Left cardiac atrium (tissue), 4 donors: ENCODE data around the gene NPIPA7. TPM values are rescaled to one million over a fixed set of nuclear protein-coding genes. Genes with fewer than 3 reads are reported as not detected.
A peak's percentile ranks its signal among the peaks of the same experiment; 100 is the strongest.
"Not testable (repeated sequence)": the region's sequence is repeated elsewhere in the genome, so short reads cannot be mapped to it uniquely, and the experiment has no call there.

Source experiments
- ATAC-seq, 2 donors: fragments of 200-7000 bp; cut with Tn5 transposase; one replicate each; pipeline ENCODE4 v1.9.1; 2020; ENCODE audit warnings: mild to moderate bottlenecking in 2 of 2, moderate library complexity in 2 of 2
- DNase-seq: peaks from one replicate; pipeline ENCODE4 v3.0.0-alpha.2; 2020
- intact Hi-C, 2 donors: fragments of 100-400 bp; cut with DNase I; formaldehyde crosslinking; loops; one replicate each; pipeline versions ENCODE4 v1.14.1 to v1.15.1; 2022 to 2023
- long read RNA-seq: library from polyadenylated mRNA; unstranded; transcript quantifications from one replicate; pipeline ENCODE4 v2.0.0, GENCODE V29; 2021
- total RNA-seq, 2 donors: library from RNA; stranded (reverse); fragmentation: NEBNext Ultra II Directional; extraction: Animal tissue kit (Norgen Biotek cat#: 25700); gene quantifications; one replicate each; pipeline ENCODE4 v1.2.1, GENCODE V29; 2021
- donor health status: DM: no; HTN: yes; CAD: no.
- donor health status: DM: no; HTN: yes; CAD: no; lungs with severe emphysema.
- donor health status: DM: yes; HTN: yes; CAD: no.
- donor health status: Dilated cardiomyopathy.

Gene NPIPA7
- total RNA-seq, result 1 to 10 TPM; 2.7 to 3.7 TPM
- long read RNA-seq, result 0 reads

- intact Hi-C loops, ATAC-seq: not testable (repeated sequence)
Observed at GRCh38 chr16:16378840-16379239, at the start of gene NPIPA7. Gene NPIPA7 (plus strand): TSS chr16:16379140. CDS start chr16:16379245, 105 bp downstream.

GRCh38 chr16:16331466-16331865 is 47.5 kb upstream of the NPIPA7 start:
- intact Hi-C loops, ATAC-seq: not testable (repeated sequence)
- DNase-seq, result peak; percentile 13

More at GRCh38 chr16:16378840-16379239, at the start of gene NPIPA7:
- not testable (repeated sequence) for DNase-seq

GRCh38 chr16:16357556-16357955 is 21.4 kb upstream of the NPIPA7 start:
- intact Hi-C loops, ATAC-seq, DNase-seq: not testable (repeated sequence)

GRCh38 chr16:16358539-16359240 is 20.2 kb upstream of the NPIPA7 start:
- ATAC-seq, DNase-seq, intact Hi-C loops: not testable (repeated sequence)

GRCh38 chr16:16363595-16363994 is 15.3 kb upstream of the NPIPA7 start:
- peak; percentile 10 for DNase-seq
- intact Hi-C loops, ATAC-seq: not testable (repeated sequence)

GRCh38 chr16:16364100-16364499 is 14.8 kb upstream of the NPIPA7 start:
- DNase-seq, intact Hi-C loops: not testable (repeated sequence)
- peak in 1 of 2 donors; percentile 17 for ATAC-seq

GRCh38 chr16:16364701-16365100 is 14.2 kb upstream of the NPIPA7 start:
- peak; percentile 8 to 16 for ATAC-seq
- DNase-seq, intact Hi-C loops: not testable (repeated sequence)

- intact Hi-C loops, result not testable (repeated sequence)
- peak; percentile 9 for DNase-seq
- peak in 1 of 2 donors; percentile 11 for ATAC-seq
Observed at GRCh38 chr16:16365319-16365718, 13.6 kb upstream of the NPIPA7 start.

GRCh38 chr16:16365851-16366250 is 13.1 kb upstream of the NPIPA7 start:
- ATAC-seq, intact Hi-C loops, DNase-seq: not testable (repeated sequence)

GRCh38 chr16:16366552-16367284 is 12.2 kb upstream of the NPIPA7 start:
- DNase-seq (peak; percentile 20), ATAC-seq (peak in 1 of 2 donors; percentile 34)
- intact Hi-C loops, result not testable (repeated sequence)

- ATAC-seq, intact Hi-C loops, DNase-seq: not testable (repeated sequence)
Observed at GRCh38 chr16:16367285-16367628, 11.7 kb upstream of the NPIPA7 start.

- intact Hi-C loops, ATAC-seq: not testable (repeated sequence)
- DNase-seq, result peak; percentile 15
Observed at GRCh38 chr16:16369081-16369856, 9.7 kb upstream of the NPIPA7 start.

- not testable (repeated sequence) for ATAC-seq, DNase-seq
Observed at GRCh38 chr16:16371136-16371735, 7.7 kb upstream of the NPIPA7 start.

GRCh38 chr16:16374192-16374591 is 4.7 kb upstream of the NPIPA7 start:
- DNase-seq, ATAC-seq, intact Hi-C loops: not testable (repeated sequence)

More at GRCh38 chr16:16371136-16371735, 7.7 kb upstream of the NPIPA7 start:
- intact Hi-C loops, result not testable (repeated sequence)

GRCh38 chr16:16399685-16400084 is 20.7 kb downstream of the NPIPA7 start:
- intact Hi-C loops, DNase-seq, ATAC-seq: not testable (repeated sequence)

GRCh38 chr16:16402333-16402732 is 23.4 kb downstream of the NPIPA7 start:
- intact Hi-C loops, ATAC-seq, DNase-seq: not testable (repeated sequence)

- DNase-seq, ATAC-seq, intact Hi-C loops: not testable (repeated sequence)
Observed at GRCh38 chr16:16404283-16404682, 25.3 kb downstream of the NPIPA7 start.

GRCh38 chr16:16405421-16405820 is 26.5 kb downstream of the NPIPA7 start:
- ATAC-seq, intact Hi-C loops: not testable (repeated sequence)

GRCh38 chr16:16408430-16408829 is 29.5 kb downstream of the NPIPA7 start:
- intact Hi-C loops, DNase-seq, ATAC-seq: not testable (repeated sequence)

More at GRCh38 chr16:16405421-16405820, 26.5 kb downstream of the NPIPA7 start:
- not testable (repeated sequence) for DNase-seq
